GOT3 (cell line): ENCODE results near the gene HOXA13.

Experiments
- DNase-seq: peaks from one replicate; lab custom pipeline; 2025; ENCODE audit warnings: mixed read lengths; lab: John Stamatoyannopoulos, UW

The HOXA13 gene

DNA sequence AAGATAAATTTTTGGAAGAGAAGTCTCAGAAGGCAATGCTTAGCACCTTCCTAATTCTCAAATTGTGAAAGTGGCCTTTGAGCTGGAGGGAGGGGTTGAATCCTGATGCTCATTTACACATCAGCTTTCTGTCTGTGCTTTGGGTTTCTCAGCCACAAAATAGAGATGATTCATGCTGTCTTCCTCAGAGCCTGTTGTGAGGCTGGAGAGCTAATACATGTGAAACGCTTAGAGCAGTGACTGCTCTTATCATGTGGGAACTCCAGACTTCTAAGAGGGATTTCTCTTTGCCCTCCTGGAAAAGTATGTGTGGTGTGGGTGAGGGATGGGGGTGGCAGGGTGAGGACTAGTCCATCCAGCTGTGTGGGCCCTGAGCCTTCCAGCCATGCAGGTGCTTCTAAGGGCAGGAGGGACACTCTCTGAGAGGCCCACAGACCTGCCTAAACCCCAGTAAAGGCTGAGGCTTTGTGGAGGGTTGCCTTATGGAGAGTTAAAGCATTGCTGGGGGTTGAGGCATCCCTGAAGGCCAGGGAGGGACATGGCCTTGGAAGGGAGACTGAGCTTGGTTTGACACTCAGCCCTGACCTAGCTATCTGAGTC, 37.9 kb upstream of the HOXA13 start:
- DNase-seq = no peak

- no peak for DNase-seq
Observed at GRCh38 chr7:27235387-27236311, 35.8 kb upstream of the HOXA13 start.

- DNase-seq = no peak
Observed at GRCh38 chr7:27229448-27229847, 29.6 kb upstream of the HOXA13 start.

DNA sequence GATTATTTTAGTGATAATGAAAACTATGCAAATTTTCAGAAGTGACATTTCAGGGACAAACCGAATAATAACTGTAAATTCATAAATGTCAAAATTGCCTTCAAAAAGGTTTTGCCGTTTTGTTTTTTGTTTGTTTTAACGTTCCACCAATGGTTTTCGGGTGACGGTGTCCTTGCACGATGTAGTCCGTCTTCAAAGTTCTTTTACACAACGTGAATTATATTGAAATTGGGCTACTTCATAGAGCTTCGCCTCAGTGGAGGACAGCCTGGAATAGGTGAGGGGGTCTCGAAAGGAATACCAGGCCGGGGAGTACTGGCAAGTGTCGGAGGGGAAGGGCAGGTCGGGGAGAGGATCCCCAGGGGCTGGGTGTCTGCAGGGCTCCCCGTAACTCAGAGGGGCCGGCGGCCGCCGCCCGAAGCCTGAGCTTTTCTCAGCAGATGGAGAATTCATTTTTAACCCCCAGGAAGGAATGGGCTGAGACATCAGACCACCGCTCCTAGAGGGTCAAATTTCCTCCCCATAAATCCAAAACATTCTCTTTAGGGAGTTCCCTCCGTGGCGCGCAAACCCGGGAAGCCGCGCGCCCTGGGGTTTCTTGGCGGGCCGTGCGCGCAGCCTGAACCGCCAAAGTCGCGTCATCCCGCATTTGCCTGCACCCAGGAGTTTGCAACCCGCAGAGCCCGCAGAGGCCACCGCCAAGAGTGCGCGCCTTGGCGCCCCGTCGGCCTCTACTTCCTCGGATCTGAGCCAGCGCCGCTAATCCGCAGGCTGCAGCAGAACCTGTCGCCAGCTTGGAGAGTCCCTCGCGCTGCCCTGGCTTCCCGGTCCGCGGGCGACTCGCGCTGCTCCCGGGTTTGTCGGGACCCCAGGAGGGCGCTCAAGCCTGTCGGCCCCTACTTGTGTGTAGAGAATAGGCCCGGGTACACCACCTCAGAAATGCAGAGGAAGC, 25.4 kb upstream of the HOXA13 start:
- no peak for DNase-seq

GRCh38 chr7:27223941-27224575, 24.2 kb upstream of the HOXA13 start:
- no peak for DNase-seq

- no peak for DNase-seq
Observed at GRCh38 chr7:27221201-27221797, 21.4 kb upstream of the HOXA13 start.

GRCh38 chr7:27220440-27220955, 20.6 kb upstream of the HOXA13 start:
- no peak for DNase-seq

DNA sequence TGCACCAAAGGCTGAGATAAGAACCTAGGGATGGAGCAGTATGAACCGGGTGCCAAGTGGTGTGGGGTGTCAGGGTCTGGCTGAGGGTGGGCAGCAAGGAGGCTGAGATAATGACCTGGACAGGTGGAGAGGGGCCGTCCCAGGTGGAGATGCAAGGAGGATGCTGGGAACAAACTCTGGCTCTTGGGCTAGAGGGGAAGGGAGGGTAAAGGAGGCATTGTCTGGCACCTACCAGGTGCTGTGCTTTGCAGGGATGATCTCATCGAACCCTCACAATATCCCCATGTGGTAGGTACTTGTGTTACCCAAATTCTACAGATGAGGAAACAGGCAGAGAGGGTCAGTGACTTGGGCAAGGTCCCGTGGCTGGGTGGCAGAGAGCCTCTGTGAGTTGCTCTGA, 19.9 kb upstream of the HOXA13 start:
- DNase-seq = no peak

DNA sequence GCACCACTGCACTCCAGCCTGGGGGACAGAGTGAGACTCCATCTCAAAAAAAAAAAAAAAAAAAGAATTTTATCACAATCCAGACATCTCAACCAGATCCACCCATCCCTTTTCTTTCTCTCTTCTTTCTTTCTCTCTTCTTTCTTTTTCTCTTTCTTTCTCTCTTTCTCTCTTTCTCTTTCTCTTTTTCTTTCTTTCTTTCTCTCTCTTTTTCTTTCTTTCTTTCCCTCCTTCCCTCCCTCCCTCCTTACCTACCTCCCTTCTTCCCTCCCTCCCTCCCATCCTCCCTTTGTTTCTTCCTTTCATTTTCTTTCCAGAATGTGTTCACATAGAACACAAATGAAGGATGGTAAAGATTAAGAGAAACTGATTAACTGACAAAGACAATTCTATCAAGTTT, 18.1 kb upstream of the HOXA13 start:
- no peak for DNase-seq

DNA sequence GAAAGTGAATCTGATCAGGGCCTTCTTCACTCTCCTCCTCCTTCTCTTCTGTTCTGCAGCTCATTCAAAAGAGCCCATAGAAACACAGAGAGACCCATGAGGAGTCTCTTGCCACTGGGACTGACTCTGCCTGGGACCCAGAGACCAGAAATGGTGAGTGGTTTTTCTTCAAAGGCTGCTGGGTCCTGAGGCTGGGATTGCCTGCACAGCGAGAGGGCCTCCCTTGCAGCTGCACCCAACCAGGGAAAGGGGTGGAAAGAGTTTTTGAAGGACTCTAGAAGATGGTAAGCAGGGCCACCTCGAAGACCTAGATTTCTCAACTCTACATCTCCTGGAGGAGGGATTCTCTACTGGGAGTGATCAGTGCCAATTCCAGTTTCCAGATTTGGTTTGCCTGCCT, 15.5 kb upstream of the HOXA13 start:
- no peak for DNase-seq

- DNase-seq = no peak
Observed at GRCh38 chr7:27214239-27214950, 14.5 kb upstream of the HOXA13 start.

DNA sequence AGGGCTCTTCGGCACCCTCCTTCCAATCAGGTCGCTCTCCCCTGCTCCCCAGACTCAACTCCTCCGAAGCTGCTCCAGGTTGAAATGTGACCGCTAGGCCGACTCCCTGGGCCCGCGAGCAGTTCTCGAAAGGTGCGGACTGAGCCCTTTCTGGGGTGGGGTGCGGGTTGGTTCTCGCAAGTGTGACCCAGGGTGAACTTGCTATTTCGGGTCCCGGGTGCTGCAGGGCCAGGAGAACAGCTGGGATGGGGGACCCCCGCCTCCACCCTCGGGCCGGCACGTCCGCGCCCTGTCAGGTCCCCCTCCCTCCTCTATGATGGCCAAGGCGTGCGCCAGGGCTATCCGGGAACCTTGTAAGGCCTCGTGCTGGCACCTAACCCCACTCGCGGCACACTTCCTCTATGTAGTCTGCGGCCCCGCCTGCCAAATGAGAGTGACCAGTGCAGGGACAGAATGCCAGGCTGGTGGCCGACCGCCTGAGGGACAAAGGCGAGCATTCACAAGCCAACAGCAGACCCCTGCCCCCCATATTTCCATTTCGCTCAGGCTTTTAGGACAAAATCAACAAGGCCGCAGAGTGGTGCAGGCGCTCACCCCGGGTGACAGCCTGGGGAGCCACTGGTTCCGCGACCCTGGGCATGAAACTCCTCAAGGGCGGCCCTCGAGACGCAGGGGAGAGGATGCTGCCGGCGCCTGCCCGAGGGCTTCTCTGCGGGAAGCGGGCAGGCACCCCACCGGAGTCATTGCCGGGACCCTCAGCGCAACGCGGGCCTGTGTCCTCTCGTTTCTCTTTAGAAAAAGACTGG, 13.7 kb upstream of the HOXA13 start:
- DNase-seq = no peak

DNA sequence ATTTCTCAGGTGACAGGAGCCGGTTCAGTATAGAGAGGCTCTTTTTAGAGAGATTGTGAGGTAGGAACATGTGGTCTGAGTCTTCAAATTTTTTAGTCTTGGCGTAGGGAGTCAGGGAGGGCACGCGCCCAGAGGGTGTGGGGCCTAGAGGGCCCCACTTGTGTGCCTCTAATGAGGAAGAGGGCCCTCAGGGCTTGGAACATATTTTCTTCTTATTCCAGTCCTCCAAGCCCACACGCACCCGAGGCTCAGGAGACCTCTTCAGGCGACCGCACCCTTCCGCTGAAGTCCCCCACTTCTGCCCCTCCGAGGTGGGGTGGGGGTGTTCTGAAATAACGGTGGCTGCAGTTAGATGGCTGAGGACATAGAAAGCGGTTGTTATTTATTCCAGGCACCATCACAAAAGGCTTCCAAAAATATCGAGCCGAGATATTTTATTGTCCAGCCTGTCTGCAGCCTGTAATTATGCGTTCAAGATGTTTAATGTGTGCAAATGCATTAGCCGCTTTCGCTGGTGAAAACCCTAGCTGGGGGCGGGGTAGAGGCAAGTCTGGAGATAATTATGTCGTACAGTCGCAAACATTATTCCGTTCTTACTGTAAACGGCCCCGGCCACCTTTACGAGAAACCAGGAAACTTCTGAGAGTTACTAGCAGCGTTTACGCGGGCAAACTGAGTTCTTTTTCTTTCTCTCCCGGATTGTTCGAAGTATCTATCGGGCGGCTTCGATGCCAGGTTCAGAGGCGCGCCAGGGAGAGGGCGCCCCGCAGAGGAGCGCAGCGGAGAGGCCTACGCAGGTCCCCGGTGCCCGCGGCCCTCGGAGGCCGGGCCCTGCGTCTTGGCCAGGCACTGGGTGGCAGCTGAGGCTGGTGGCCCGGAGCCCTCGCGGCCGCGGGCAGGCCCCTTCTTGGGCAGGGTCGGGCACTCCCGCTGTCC, 12.9 kb upstream of the HOXA13 start:
- DNase-seq = no peak

DNA sequence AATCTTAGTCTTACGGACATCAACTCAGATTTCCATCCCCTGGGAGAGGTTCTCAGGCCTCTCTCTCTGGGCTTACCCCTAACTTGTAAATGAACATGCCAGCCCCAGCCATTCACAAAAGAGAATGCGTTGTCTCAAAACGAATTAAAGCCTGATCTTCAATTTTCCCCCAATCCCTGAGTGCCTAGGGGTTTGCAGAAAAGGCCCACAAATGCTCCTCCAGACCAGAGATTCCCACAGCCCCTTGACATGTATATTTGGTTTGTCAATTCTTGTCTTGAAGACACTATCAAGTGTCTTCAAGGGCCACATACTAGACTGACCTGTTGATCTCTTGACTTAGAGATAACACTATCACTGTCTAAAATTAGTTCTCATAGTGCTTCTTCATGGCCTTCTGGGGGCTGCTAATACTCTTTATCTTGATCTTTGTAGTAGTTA, 11.9 kb upstream of the HOXA13 start:
- no peak for DNase-seq

- no peak for DNase-seq
Observed at GRCh38 chr7:27211084-27211446, 11.2 kb upstream of the HOXA13 start.

GRCh38 chr7:27210441-27211083, 10.7 kb upstream of the HOXA13 start:
- DNase-seq = no peak

GRCh38 chr7:27209933-27210440, 10.1 kb upstream of the HOXA13 start:
- DNase-seq = no peak

- DNase-seq = no peak
Observed at GRCh38 chr7:27208998-27209397, 9.1 kb upstream of the HOXA13 start.
